Activated CD8-positive, alpha-beta T cell treated with anti-CD3 and anti-CD28 coated beads for 36 hours (primary cell): ENCODE data around the gene DAB2IP. TPM values are rescaled to one million over a fixed set of nuclear protein-coding genes. Genes with fewer than 3 reads are reported as not detected.
"Not testable (repeated sequence)": the region's sequence is repeated elsewhere in the genome, so short reads cannot be mapped to it uniquely, and the experiment has no call there.

Experiments used
- ATAC-seq: fragments of 200-7000 bp; cut with Tn5 transposase; one replicate; pipeline ENCODE4 v1.10.0; 2021; ENCODE audit warnings: mild to moderate bottlenecking, moderate library complexity
- CTCF ChIA-PET: fragments of 350-600 bp; sonication (Branson Sonifier 250); formaldehyde crosslinking; loops from one replicate; lab custom pipeline; 2021; ENCODE audit warnings: antibody characterized with exemption; lab: Charles Lee
- POLR2A ChIA-PET: fragments of 350-600 bp; sonication (Branson Sonifier 250); formaldehyde crosslinking; loops from one replicate; lab custom pipeline; 2021; ENCODE audit warnings: antibody characterized with exemption; lab: Charles Lee
- DNase-seq: peaks from one replicate; pipeline ENCODE4 v3.0.0-alpha.2; 2020
- H3K27ac Mint-ChIP-seq: one replicate; pipeline ENCODE4 v1.8.0; 2021; ENCODE audit warnings: mild to moderate bottlenecking, mixed read lengths
- H3K27me3 Mint-ChIP-seq: one replicate; pipeline ENCODE4 v1.8.0; 2021; ENCODE audit warnings: mixed read lengths
- H3K36me3 Mint-ChIP-seq: one replicate; pipeline ENCODE4 v1.8.0; 2021; ENCODE audit warnings: low read depth, mixed read lengths
- H3K4me1 Mint-ChIP-seq: one replicate; pipeline ENCODE4 v1.8.0; 2021; ENCODE audit warnings: low read depth, mixed read lengths
- H3K4me3 Mint-ChIP-seq: one replicate; pipeline ENCODE4 v1.8.0; 2021; ENCODE audit warnings: mild to moderate bottlenecking, moderate library complexity, mixed read lengths
- H3K9me3 Mint-ChIP-seq: one replicate; pipeline ENCODE4 v1.8.0; 2021; ENCODE audit warnings: mixed read lengths
- CTCF ChIP-seq: fragments of 200-600 bp; IDR thresholded peaks from one replicate; pipeline ENCODE4 v1.8.0; 2022; ENCODE audit warnings: antibody characterized with exemption, mild to moderate bottlenecking
- intact Hi-C: fragments of 100-400 bp; cut with micrococcal nuclease; formaldehyde crosslinking; loops from one replicate; pipeline ENCODE4 v1.10.0; 2022
- total RNA-seq, 2 experiments: library from RNA; stranded (reverse); gene quantifications; one replicate each; pipeline ENCODE4 v1.2.3, GENCODE V29; 2021

The DAB2IP gene
- total RNA-seq, 2 experiments from 2014 or later: 0.54 to 1.5 TPM

DNA sequence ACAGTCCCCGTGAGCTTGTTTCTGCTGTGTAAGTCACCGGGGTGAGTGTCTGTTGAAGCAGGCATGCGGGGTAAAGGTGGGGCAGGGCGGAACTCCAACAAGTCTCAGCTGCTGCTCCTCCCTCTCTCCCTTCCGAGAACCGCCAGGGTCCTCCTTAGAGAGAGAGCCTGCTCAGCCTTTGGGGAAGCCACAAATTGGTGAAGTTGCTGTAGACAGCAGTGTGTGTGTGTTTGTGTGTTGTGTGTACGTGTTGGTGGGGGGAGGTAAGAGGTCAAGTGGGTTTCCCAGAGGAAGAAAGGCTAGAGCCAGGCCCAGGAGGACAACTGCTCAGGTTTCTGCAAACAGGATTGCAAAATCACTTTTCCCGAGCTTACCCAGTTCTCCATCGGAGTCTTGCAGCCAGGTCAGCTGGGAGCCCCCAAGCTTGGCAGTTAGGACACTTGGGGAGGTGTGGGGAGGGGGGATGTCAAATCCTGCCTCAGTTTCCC, 38.9 kb upstream of the DAB2IP start:
- H3K9me3 Mint-ChIP-seq: no peaks in the 10 kb centered on the region
- no peaks in the 10 kb centered on the region for H3K36me3 Mint-ChIP-seq
- no peak for ATAC-seq
- ChIA-PET POLR2A (interaction anchor here (0.8 kb wide), 1 partner anchor 397 kb away, joined by 3 read pairs; no protein-coding TSS in a partner anchor), CTCF (interaction anchor here (0.7 to 1.4 kb wide), 3 partner anchors 62 to 349 kb away, joined by 3 to 5 read pairs (median 5); no protein-coding TSS in a partner anchor)
- peaks cover 30% of the 10 kb centered on the region for H3K27me3 Mint-ChIP-seq
- intact Hi-C loops: no loop called here
- DNase-seq: no peak
- no peak overlapping the region for H3K4me3 Mint-ChIP-seq
- no peak overlapping the region for H3K27ac Mint-ChIP-seq
- H3K4me1 Mint-ChIP-seq: peaks cover 14% of the 10 kb centered on the region
- TF ChIP-seq CTCF: no peak

DNA sequence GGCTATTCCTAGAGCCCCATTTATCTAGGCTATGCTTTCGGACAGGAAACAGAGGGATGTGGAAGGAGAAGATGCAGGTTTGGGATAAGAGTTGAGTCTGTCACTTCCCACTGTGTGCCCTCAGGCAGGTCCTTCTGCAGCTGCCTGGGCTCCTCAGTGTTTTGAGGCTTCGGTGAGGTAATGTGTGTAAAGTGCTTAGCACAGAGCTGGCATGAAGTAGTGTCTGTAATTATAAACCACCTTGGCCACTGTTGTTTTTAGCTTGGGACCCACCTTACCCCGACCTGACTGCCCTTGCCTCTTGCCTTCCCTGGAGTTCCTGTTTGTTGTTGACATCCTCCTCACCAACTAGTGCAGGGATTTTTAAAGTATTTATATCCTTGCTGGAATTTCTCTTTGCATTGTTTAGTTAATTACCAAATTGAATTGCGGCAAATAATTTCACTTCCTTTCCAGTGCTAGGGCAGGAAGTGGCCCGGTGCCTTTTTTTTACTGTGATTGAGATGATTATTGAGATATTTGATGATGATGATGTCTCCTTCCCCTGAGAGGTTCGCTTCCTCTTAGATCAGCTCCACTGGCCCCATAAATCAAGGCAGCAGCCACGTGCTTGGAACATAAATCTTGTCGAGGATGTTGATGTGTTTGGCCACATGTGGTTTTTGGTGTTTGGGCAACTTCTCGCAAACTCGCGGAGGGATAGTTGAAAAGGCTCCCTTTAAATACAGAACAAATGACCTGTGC, 38.3 kb upstream of the DAB2IP start:
- CTCF ChIA-PET: interaction anchor here (0.7 to 1.4 kb wide), 2 partner anchors 67 to 348 kb away, joined by 3 to 5 read pairs; no protein-coding TSS in a partner anchor
- TF ChIP-seq CTCF: no peak

GRCh38 chr9:121616123-121616755, 35.2 kb upstream of the DAB2IP start:
- no peak for TF ChIP-seq CTCF
- CTCF ChIA-PET: no interaction called here
- H3K4me3 Mint-ChIP-seq: no peak overlapping the region
- peaks cover 12% of the 10 kb centered on the region for H3K27me3 Mint-ChIP-seq
- DNase-seq (no peak), ATAC-seq (no peak)
- intact Hi-C loops: no loop called here
- peaks cover 14% of the 10 kb centered on the region for H3K4me1 Mint-ChIP-seq
- no peaks in the 10 kb centered on the region for H3K9me3 Mint-ChIP-seq
- H3K36me3 Mint-ChIP-seq: no peaks in the 10 kb centered on the region
- no peak overlapping the region for H3K27ac Mint-ChIP-seq
- POLR2A ChIA-PET: no interaction called here

More for the DNA sequence above, 38.3 kb upstream of the DAB2IP start:
- H3K27me3 Mint-ChIP-seq: peaks cover 28% of the 10 kb centered on the region
- H3K4me3 Mint-ChIP-seq: no peak overlapping the region
- peaks cover 14% of the 10 kb centered on the region for H3K4me1 Mint-ChIP-seq
- DNase-seq (no peak), ATAC-seq (no peak)
- no peaks in the 10 kb centered on the region for H3K9me3 Mint-ChIP-seq
- intact Hi-C loops: no loop called here
- POLR2A ChIA-PET: interaction anchor here (0.8 kb wide), 1 partner anchor 397 kb away, joined by 3 read pairs; no protein-coding TSS in a partner anchor
- H3K36me3 Mint-ChIP-seq: no peaks in the 10 kb centered on the region
- H3K27ac Mint-ChIP-seq: no peak overlapping the region

DNA sequence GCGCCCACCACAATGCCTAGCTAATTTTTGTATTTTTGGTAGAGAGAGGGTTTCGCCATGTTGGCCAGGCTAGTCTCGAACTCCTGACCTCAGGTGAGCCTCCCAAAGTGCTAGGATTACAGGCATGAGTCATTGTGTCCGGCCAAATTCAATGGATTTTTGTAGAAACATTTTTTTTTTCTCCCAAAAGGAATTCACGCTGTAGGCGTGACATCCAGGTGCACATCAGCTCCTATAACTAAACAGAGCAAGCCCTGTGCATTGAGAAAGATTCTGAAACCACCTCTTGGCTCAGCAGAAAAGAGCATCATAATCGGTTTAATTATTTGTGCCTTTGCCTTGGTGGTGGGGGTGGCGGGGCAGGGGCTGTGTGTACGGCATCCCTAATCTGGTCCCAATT, 32.9 kb upstream of the DAB2IP start:
- no peak for TF ChIP-seq CTCF
- CTCF ChIA-PET: interaction anchor here (1.3 to 1.4 kb wide), 2 partner anchors 22 to 71 kb away, joined by 3 read pairs; no protein-coding TSS in a partner anchor

GRCh38 chr9:121618910-121619309, 32.5 kb upstream of the DAB2IP start:
- POLR2A ChIA-PET, ATAC-seq, intact Hi-C loops, H3K4me3 Mint-ChIP-seq, H3K36me3 Mint-ChIP-seq, H3K4me1 Mint-ChIP-seq, DNase-seq, H3K27me3 Mint-ChIP-seq, H3K9me3 Mint-ChIP-seq, H3K27ac Mint-ChIP-seq: not testable (repeated sequence)
- CTCF ChIA-PET: interaction anchor here (1.3 to 1.4 kb wide), 2 partner anchors 21 to 71 kb away, joined by 3 read pairs; no protein-coding TSS in a partner anchor

More for the DNA sequence above, 32.9 kb upstream of the DAB2IP start:
- intact Hi-C loops: no loop called here
- Mint-ChIP-seq H3K4me3 (no peak overlapping the region), H3K4me1 (peaks cover 4% of the 10 kb centered on the region), H3K9me3 (no peaks in the 10 kb centered on the region), H3K27ac (no peak overlapping the region), H3K27me3 (peaks cover 5% of the 10 kb centered on the region), H3K36me3 (no peaks in the 10 kb centered on the region)
- ATAC-seq (no peak), DNase-seq (no peak)
- POLR2A ChIA-PET: no interaction called here
